ENCODE data around the gene PDE11A. TPM values are rescaled to one million over a fixed set of nuclear protein-coding genes. Genes with fewer than 3 reads are reported as not detected.
A peak's percentile ranks its signal among the peaks of the same experiment; 100 is the strongest.

Gene PDE11A
- total and polyA plus RNA-seq, 2 experiments from 2014 or later, result 0.08 to 0.73 TPM

- no peaks in the 10 kb centered on the region for H3K79me2 ChIP-seq (replicated peaks; ENCODE audit: insufficient read depth)
- H3K27me3 ChIP-seq (ENCODE audit: insufficient read depth), result peaks cover 38% of the 10 kb centered on the region
- Mint-ChIP-seq H3K27me3 (ENCODE audit: insufficient read depth, low read depth, poor library complexity) (peaks cover 36% of the 10 kb centered on the region), H3K4me1 (peaks cover 19% of the 10 kb centered on the region), H3K36me3 (ENCODE audit: low read depth) (no peaks in the 10 kb centered on the region), H3K27ac (no peak overlapping the region), H3K9me3 (no peaks in the 10 kb centered on the region; the same call in 2 of the 3 replicates), H3K4me3 (no peak overlapping the region)
- peaks cover 7% of the 10 kb centered on the region for H3K4me1 ChIP-seq (ENCODE audit: insufficient read depth)
- no peaks in the 10 kb centered on the region for H3K36me3 ChIP-seq (ENCODE audit: insufficient read depth)
- no peak overlapping the region for H3K4me3 ChIP-seq
- H3K27ac ChIP-seq (ENCODE audit: low read depth), result no peak overlapping the region
- no peak overlapping the region for H3K4me2 ChIP-seq
- no peak for TF ChIP-seq CREB1 (CRISPR knock-in tag; IDR thresholded peaks at IDR 0.05; ENCODE audit: low read depth)
- TF ChIP-seq CTCF (conservative IDR thresholded peaks at IDR 0.05; ENCODE audit: low read depth in 2 of 2), result 0 out of 4 replicates have a peak, but pooled peaks of 1 of the 2 experiments have one; percentile 9
- TF ChIP-seq NANOG (IDR thresholded peaks at IDR 0.05; ENCODE audit: borderline replicate concordance), result no peak
- DNase-seq (ENCODE audit: low spot score) (no peak), ATAC-seq (no peak)
- no peaks in the 10 kb centered on the region for H3F3A ChIP-seq (replicated peaks; ENCODE audit: low read depth)
- 0 out of 2 replicates have a peak, but pooled peaks cover 4% of the 10 kb centered on the region for H4K20me1 ChIP-seq (replicated peaks; ENCODE audit: insufficient read depth)
- no peak overlapping the region for H2AFZ ChIP-seq
- H3K9me2 ChIP-seq (ENCODE audit: insufficient read depth), result no peaks in the 10 kb centered on the region
Measured at GRCh38 chr2:177675350-177675821, 397.2 kb downstream of the PDE11A start.

- Histone ChIP-seq H3K4me2 (no peak overlapping the region), H4K20me1 (replicated peaks; ENCODE audit: insufficient read depth) (0 out of 2 replicates have a peak, but pooled peaks cover 4% of the 10 kb centered on the region), H3K36me3 (ENCODE audit: insufficient read depth) (no peaks in the 10 kb centered on the region), H3K4me1 (ENCODE audit: insufficient read depth) (peaks cover 10% of the 10 kb centered on the region), H2AFZ (no peak overlapping the region), H3K4me3 (no peak overlapping the region), H3K79me2 (replicated peaks; ENCODE audit: insufficient read depth) (no peaks in the 10 kb centered on the region), H3K9me2 (ENCODE audit: insufficient read depth) (no peaks in the 10 kb centered on the region), H3F3A (replicated peaks; ENCODE audit: low read depth) (no peaks in the 10 kb centered on the region), H3K27me3 (ENCODE audit: insufficient read depth) (peaks cover 52% of the 10 kb centered on the region), H3K27ac (ENCODE audit: low read depth) (no peak overlapping the region)
- Mint-ChIP-seq H3K27me3 (ENCODE audit: insufficient read depth, low read depth, poor library complexity) (peaks cover 50% of the 10 kb centered on the region), H3K27ac (no peak overlapping the region), H3K4me1 (peaks cover 24% of the 10 kb centered on the region), H3K36me3 (ENCODE audit: low read depth) (no peaks in the 10 kb centered on the region), H3K9me3 (no peaks in the 10 kb centered on the region; the same call in 2 of the 3 replicates), H3K4me3 (no peak overlapping the region)
- ATAC-seq (peak; percentile 60), DNase-seq (ENCODE audit: low spot score) (peak; percentile 54)
- TF ChIP-seq JUNB (IDR thresholded peaks at IDR 0.05; ENCODE audit: unreplicated experiment), result no peak
- no peak for TF ChIP-seq ZNF114 (CRISPR knock-in tag; IDR thresholded peaks at IDR 0.05)
- peak; percentile 53 to 65 for TF ChIP-seq CTCF (conservative IDR thresholded peaks at IDR 0.05; ENCODE audit: low read depth in 2 of 2)
Measured at GRCh38 chr2:177673602-177674595, 398.7 kb downstream of the PDE11A start.
